ENCODE data around the gene MMP23B. TPM values are rescaled to one million over a fixed set of nuclear protein-coding genes. Genes with fewer than 3 reads are reported as not detected.
A peak's percentile ranks its signal among the peaks of the same experiment; 100 is the strongest.

The MMP23B gene
- total and polyA plus RNA-seq, 11 donors, result 10.4 to 128 (median 59.0) TPM

GRCh38 chr1:1622788-1623094 lies 9.2 kb upstream of the MMP23B start:
- no peaks in the 10 kb centered on the region for H3K27me3 ChIP-seq
- DNase-seq (peak in 3 of 5 donors; percentile 24 to 51 (median 25)), ATAC-seq (no peak)
- TF ChIP-seq POLR2A (IDR thresholded peaks at IDR 0.05), result no peak
- TF ChIP-seq, protein P1, sequence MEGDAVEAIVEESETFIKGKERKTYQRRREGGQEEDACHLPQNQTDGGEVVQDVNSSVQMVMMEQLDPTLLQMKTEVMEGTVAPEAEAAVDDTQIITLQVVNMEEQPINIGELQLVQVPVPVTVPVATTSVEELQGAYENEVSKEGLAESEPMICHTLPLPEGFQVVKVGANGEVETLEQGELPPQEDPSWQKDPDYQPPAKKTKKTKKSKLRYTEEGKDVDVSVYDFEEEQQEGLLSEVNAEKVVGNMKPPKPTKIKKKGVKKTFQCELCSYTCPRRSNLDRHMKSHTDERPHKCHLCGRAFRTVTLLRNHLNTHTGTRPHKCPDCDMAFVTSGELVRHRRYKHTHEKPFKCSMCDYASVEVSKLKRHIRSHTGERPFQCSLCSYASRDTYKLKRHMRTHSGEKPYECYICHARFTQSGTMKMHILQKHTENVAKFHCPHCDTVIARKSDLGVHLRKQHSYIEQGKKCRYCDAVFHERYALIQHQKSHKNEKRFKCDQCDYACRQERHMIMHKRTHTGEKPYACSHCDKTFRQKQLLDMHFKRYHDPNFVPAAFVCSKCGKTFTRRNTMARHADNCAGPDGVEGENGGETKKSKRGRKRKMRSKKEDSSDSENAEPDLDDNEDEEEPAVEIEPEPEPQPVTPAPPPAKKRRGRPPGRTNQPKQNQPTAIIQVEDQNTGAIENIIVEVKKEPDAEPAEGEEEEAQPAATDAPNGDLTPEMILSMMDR (IDR thresholded peaks at IDR 0.05), result no peak
- WGBS, 4 donors, result 91 to 94% (median 92%) methylated on average over 17 of the region's 17 CpGs
- peaks cover 0 to 30% (median 13%) of the 10 kb centered on the region in 9 donors for H3K36me3 ChIP-seq
- no peak overlapping the region for H3K4me3 ChIP-seq
- H3K9me3 ChIP-seq, result no peaks in the 10 kb centered on the region
- H3K27ac ChIP-seq, result no peak overlapping the region
- peaks cover 2 to 50% (median 21%) of the 10 kb centered on the region in 12 donors for H3K4me1 ChIP-seq
- intact Hi-C loops (cut with DNase I), result no loop called here

DNA sequence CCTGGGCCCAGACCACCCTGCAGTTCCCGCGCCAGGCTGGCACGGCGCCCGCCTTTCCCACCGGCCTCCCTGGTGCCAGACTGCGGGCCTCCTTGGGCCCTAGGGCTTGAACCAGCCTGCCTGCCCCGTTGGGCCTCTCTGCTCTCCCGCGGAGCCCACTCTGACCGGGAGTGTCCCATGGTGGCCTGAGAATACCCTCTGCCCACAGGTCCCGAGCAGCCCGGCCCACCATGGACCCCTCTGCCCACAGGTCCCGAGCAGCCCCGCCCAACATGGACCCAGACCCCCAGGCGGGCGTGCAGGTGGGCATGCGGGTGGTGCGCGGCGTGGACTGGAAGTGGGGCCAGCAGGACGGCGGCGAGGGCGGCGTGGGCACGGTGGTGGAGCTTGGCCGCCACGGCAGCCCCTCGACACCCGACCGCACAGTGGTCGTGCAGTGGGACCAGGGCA lies 8.8 kb upstream of the MMP23B start:
- DNase-seq (peak in 3 of 5 donors; percentile 25 to 58 (median 31)), ATAC-seq (no peak)
- Histone ChIP-seq H3K4me1 (peaks cover 0 to 49% (median 21%) of the 10 kb centered on the region in 12 donors), H3K4me3 (no peak overlapping the region), H3K27ac (no peak overlapping the region), H3K36me3 (peaks cover 0 to 30% (median 12%) of the 10 kb centered on the region in 9 donors), H3K9me3 (no peaks in the 10 kb centered on the region), H3K27me3 (no peaks in the 10 kb centered on the region)
- TF ChIP-seq, protein P1 (IDR thresholded peaks at IDR 0.05), result no peak
- TF ChIP-seq POLR2A (IDR thresholded peaks at IDR 0.05), result no peak
- 96% methylated on average over 15 to 33 of the region's 33 CpGs for WGBS, 4 donors
- intact Hi-C loops (cut with DNase I), result no loop called here

GRCh38 chr1:1623631-1624442 lies 8.1 kb upstream of the MMP23B start:
- peak in 2 of 5 donors; percentile 31 to 64 for DNase-seq
- peak overlapping the region in 1 of 12 donors; percentile 76 for H3K27ac ChIP-seq

More at GRCh38 chr1:1623631-1624442, 8.1 kb upstream of the MMP23B start:
- Histone ChIP-seq H3K4me1 (peaks cover 0 to 49% (median 21%) of the 10 kb centered on the region in 12 donors), H3K9me3 (no peaks in the 10 kb centered on the region), H3K4me3 (no peak overlapping the region), H3K27me3 (peaks cover 0 to 2% (median 0%) of the 10 kb centered on the region in 9 donors), H3K36me3 (peaks cover 0 to 32% (median 12%) of the 10 kb centered on the region in 9 donors)
- WGBS, 4 donors, result 94 to 96% (median 95%) methylated on average over 39 to 51 of the region's 51 CpGs
- intact Hi-C loops (cut with DNase I), result no loop called here
- no peak for ATAC-seq
- TF ChIP-seq, protein P1 (IDR thresholded peaks at IDR 0.05), result no peak
- TF ChIP-seq POLR2A (IDR thresholded peaks at IDR 0.05), result no peak

Measured in heart left ventricle (tissue), 16 donors.